Measurements from ENCODE around the gene ZRANB3.

The ZRANB3 gene

DNA sequence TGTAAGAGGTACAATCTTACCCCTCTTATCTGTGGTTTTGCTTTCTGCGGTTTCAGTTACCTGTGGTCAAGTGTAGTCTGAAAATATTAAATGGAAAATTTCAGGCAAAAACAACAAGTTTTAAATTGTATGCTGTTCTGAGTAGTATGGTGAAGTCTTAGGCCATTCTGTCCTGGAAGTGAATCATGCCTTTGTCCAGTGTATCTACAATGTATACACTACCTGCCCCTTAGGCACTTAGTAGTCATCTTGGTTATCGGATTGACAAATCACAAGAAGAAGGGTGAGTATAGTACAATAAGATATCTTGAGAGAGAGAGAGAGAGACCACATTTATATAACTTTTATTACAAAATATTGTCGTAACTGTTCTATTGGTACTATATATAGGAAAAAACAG is 435.4 kb downstream of the ZRANB3 start:
- no peak for ATAC-seq
- TF ChIP-seq ISL1 (CRISPR knock-in tag; IDR thresholded peaks at IDR 0.05) (no peak), ZNF70 (CRISPR knock-in tag; IDR thresholded peaks at IDR 0.05) (no peak), ZFP3 (CRISPR knock-in tag; IDR thresholded peaks at IDR 0.05) (no peak), PPARA (CRISPR knock-in tag; IDR thresholded peaks at IDR 0.05; ENCODE audit: borderline replicate concordance) (no peak), TOX (CRISPR knock-in tag; IDR thresholded peaks at IDR 0.05; ENCODE audit: borderline replicate concordance) (no peak), GLIS3 (CRISPR knock-in tag; IDR thresholded peaks at IDR 0.05) (no peak), ZC3H10 (CRISPR knock-in tag; IDR thresholded peaks at IDR 0.05) (no peak), CREB5 (CRISPR knock-in tag; IDR thresholded peaks at IDR 0.05; ENCODE audit: low read depth) (no peak), OSR1 (CRISPR knock-in tag; IDR thresholded peaks at IDR 0.05) (no peak), ZNF8 (CRISPR knock-in tag; IDR thresholded peaks at IDR 0.05) (no peak), ESRRG (CRISPR knock-in tag; IDR thresholded peaks at IDR 0.05) (no peak), SNAI2 (CRISPR knock-in tag; IDR thresholded peaks at IDR 0.05) (no peak), TCF4 (CRISPR knock-in tag; IDR thresholded peaks at IDR 0.05; ENCODE audit: borderline replicate concordance) (no peak)
- TF ChIP-seq, protein P1, sequence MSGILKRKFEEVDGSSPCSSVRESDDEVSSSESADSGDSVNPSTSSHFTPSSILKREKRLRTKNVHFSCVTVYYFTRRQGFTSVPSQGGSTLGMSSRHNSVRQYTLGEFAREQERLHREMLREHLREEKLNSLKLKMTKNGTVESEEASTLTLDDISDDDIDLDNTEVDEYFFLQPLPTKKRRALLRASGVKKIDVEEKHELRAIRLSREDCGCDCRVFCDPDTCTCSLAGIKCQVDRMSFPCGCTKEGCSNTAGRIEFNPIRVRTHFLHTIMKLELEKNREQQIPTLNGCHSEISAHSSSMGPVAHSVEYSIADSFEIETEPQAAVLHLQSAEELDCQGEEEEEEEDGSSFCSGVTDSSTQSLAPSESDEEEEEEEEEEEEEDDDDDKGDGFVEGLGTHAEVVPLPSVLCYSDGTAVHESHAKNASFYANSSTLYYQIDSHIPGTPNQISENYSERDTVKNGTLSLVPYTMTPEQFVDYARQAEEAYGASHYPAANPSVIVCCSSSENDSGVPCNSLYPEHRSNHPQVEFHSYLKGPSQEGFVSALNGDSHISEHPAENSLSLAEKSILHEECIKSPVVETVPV (CRISPR knock-in tag; IDR thresholded peaks at IDR 0.05) = no peak
- TF ChIP-seq, protein P2, sequence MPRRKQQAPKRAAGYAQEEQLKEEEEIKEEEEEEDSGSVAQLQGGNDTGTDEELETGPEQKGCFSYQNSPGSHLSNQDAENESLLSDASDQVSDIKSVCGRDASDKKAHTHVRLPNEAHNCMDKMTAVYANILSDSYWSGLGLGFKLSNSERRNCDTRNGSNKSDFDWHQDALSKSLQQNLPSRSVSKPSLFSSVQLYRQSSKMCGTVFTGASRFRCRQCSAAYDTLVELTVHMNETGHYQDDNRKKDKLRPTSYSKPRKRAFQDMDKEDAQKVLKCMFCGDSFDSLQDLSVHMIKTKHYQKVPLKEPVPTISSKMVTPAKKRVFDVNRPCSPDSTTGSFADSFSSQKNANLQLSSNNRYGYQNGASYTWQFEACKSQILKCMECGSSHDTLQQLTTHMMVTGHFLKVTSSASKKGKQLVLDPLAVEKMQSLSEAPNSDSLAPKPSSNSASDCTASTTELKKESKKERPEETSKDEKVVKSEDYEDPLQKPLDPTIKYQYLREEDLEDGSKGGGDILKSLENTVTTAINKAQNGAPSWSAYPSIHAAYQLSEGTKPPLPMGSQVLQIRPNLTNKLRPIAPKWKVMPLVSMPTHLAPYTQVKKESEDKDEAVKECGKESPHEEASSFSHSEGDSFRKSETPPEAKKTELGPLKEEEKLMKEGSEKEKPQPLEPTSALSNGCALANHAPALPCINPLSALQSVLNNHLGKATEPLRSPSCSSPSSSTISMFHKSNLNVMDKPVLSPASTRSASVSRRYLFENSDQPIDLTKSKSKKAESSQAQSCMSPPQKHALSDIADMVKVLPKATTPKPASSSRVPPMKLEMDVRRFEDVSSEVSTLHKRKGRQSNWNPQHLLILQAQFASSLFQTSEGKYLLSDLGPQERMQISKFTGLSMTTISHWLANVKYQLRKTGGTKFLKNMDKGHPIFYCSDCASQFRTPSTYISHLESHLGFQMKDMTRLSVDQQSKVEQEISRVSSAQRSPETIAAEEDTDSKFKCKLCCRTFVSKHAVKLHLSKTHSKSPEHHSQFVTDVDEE (CRISPR knock-in tag; IDR thresholded peaks at IDR 0.05) = no peak

- ATAC-seq = no peak
- TF ChIP-seq, protein P3, sequence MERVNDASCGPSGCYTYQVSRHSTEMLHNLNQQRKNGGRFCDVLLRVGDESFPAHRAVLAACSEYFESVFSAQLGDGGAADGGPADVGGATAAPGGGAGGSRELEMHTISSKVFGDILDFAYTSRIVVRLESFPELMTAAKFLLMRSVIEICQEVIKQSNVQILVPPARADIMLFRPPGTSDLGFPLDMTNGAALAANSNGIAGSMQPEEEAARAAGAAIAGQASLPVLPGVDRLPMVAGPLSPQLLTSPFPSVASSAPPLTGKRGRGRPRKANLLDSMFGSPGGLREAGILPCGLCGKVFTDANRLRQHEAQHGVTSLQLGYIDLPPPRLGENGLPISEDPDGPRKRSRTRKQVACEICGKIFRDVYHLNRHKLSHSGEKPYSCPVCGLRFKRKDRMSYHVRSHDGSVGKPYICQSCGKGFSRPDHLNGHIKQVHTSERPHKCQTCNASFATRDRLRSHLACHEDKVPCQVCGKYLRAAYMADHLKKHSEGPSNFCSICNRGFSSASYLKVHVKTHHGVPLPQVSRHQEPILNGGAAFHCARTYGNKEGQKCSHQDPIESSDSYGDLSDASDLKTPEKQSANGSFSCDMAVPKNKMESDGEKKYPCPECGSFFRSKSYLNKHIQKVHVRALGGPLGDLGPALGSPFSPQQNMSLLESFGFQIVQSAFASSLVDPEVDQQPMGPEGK (CRISPR knock-in tag; IDR thresholded peaks at IDR 0.05; ENCODE audit: borderline replicate concordance) = no peak
- no peak for TF ChIP-seq ZFP3 (CRISPR knock-in tag; IDR thresholded peaks at IDR 0.05)
- no peak for TF ChIP-seq PPARA (CRISPR knock-in tag; IDR thresholded peaks at IDR 0.05; ENCODE audit: borderline replicate concordance)
- TF ChIP-seq ARNTL (CRISPR knock-in tag; IDR thresholded peaks at IDR 0.05; ENCODE audit: borderline replicate concordance, low read depth) = no peak
- TF ChIP-seq, protein P1 (CRISPR knock-in tag; IDR thresholded peaks at IDR 0.05) = no peak
- no peak for TF ChIP-seq GLIS3 (CRISPR knock-in tag; IDR thresholded peaks at IDR 0.05)
- no peak for TF ChIP-seq ZC3H10 (CRISPR knock-in tag; IDR thresholded peaks at IDR 0.05)
- TF ChIP-seq TOX (CRISPR knock-in tag; IDR thresholded peaks at IDR 0.05; ENCODE audit: borderline replicate concordance) = no peak
Observed at GRCh38 chr2:135094508-135094907, 436.5 kb downstream of the ZRANB3 start.

DNA sequence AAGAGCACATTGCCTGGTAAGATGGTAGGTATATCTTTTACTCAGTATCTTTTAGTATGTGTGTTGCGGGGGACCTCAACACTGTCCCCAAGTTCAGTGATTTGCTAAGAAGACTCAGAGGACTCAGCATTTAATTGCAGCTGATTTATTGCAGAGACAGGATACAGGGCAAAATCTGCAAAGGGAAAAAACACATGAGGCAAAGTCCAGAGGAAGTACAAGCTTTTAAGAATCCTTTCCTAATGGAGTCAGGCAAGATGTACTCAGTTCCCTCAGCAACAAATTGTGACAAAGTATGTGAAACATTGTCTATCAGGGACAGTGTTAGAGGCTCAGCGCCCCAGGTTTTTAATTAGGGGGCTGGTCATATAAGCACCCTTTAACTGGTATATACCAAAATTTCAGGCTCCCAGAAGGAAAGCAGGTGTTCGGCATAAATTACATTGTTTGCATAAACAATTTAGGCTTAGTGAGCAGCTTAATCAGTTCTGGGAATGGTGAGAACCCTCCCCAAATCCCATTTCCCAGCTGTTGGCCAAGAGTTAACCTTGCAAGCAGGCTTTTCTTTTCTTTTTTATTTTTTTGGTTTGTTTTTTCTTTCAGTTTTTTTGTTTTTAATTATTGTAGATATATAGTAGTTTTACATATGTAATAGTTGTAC is 437.2 kb downstream of the ZRANB3 start:
- no peak for ATAC-seq
- TF ChIP-seq, protein P1 (CRISPR knock-in tag; IDR thresholded peaks at IDR 0.05) = no peak
- no peak for TF ChIP-seq ZFP30 (CRISPR knock-in tag; IDR thresholded peaks at IDR 0.05)
- no peak for TF ChIP-seq ARNTL (CRISPR knock-in tag; IDR thresholded peaks at IDR 0.05; ENCODE audit: borderline replicate concordance, low read depth)

All from SK-N-SH treated with all-trans-retinoic acid at 6 μM for 48 hours (cell line).